SKM-1 treated with dmso at 0.1 percent for 144 hours (cell line): ENCODE results near the gene HS6ST2.

ENCODE experiments used
- DNase-seq: peaks from one replicate; lab custom pipeline; 2025; ENCODE audit not compliant: unreplicated experiment; lab: John Stamatoyannopoulos, UW

Gene HS6ST2

DNA sequence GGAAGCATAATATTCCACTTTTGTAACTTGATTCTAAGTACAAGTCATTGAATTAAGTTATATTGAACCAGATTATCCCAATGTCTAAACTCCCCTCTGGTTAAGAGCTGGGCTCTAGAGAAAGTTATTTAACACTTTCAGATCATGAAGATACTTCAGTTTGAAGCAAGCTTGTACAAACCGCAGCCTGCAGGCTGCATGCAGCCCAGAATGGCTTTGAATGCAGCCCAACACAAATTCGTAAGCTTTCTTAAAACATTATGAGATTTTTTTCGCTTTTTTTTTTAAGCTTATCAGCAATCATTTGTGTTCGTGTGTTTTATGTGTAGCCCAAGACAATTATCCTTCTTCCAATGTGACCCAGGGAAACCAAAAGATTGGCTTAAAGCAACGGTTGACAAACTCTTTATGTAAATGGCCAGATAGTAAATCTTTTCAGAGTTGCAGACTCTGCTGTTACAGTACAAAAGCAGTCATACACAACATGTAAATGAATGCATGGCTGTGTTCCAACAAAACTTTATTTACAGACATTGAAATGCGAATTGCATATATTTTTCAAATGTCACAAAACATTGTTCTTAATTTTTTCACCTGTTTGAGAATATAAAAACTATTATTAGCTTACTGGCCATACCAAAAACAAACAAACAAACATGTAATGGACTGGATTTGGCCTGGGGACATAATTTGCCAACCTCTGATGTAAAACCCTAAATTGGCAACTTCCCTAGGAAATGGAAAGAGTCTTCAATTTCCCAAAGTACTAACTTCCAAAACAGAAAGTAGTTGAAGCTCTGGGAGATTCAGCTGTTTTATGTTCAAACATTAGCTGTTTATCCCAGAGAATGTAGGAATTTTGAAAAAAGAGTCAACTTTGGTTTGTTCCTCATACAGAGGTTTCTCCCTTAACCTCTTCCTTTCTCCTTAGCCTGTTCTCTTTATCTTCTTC, 268.5 kb downstream of the HS6ST2 start:
- no peak for DNase-seq

DNA sequence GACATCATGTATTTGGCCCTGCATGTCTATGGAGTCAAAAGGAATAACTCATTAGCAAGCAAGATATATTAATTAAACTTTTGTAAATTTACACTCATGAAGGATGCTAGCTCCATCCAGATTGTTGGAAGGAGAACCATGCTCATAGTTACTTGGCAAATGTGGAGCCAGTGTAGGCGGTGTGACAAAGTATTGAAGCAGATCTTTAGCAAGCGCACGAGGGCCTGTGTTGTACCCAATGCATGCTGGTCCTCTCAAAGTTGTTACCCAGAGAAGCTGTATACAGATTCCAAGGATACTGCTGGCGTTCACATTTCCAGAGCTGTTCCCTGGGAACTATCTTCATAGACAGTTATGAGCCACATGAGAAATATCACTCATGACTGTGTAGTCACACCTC, 273.2 kb downstream of the HS6ST2 start:
- DNase-seq, result no peak

DNA sequence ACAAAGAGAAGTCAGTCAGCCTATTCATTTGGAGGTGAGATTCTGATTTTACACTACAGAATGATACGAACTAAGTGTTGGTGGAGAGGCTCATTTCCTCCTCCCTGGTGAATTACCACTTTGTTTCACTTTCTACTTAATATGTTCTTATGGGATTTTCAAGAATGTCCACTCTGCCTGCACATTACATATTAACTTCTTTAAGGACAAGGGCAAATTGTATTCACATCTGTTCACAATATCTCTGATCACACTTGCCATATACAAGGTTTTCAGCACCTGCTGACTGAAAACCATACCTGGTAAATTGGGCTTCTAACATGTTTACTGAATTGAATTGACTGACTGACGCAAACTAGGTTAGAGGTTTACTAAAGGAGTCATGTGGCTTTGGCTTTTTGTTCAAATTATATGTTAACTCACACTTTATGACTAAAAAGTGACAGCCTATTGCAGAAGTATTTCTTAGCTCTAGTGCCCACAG, 281.2 kb downstream of the HS6ST2 start:
- no peak for DNase-seq

DNA sequence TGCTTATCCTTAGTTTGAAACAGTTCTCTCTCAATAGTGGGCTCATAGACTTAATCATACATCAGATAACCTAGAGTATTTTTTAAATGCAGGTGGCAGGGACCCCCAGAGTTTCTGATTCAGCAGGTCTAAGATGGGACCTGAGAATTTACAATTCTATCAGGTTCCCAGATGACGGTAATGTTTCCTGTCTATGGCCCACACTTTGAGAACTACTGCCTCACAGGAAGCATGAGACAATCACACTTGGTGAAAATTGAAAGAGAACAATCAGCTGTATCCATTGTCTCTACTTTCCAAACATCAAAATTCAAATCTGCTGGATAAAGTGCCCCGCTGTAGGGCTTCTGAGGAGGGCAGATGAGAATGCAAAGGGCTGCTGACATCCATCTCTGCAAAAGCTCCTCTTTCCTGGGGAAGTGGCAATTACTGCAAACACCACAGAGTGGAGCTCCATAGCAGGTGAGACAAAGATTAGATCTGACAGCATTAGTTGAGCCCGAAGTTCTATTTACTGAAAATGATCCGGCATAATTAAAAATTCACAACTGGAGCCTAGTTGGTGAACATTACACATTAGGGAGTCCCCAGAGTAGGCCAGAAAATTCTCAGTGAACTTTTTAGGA, 281.8 kb downstream of the HS6ST2 start:
- no peak for DNase-seq

DNA sequence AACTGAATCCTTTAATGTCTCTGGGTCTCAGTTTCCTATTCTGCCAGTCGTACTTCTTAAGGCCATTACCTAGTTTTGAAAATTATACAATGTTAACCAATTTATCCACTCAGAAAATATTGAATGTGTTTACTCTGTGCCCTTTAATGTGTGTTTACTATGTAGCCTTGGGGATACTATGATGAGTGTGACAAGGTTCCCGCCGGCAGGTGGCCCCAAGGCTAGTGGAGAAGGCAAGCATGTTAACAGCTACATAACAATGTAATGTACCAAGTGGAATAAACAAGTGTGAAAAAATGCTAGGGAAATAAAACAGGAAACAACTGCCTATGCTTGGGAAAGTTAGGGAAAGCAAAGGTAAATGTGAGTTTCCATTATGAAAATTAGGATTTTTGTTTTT, 282.3 kb downstream of the HS6ST2 start:
- DNase-seq, result no peak

DNA sequence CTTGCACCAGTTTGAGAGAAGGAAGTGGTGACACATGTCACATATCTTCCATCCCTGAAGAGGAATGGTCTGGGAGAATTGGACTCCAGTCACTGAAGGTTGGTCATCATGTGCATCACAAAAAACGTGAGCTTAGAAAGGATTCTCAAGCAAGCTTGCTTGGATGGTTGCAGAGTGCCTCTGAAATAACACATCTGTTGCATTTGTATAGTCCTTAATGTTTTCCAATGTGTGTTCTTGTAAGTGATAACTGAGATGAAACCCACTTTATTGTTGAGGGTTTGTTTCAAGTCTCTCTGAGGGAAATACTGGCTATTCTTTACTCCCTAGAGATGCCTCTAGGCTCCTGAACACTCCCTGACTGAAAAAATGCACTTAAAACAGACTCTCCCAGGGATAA, 285.1 kb downstream of the HS6ST2 start:
- DNase-seq, result no peak

DNA sequence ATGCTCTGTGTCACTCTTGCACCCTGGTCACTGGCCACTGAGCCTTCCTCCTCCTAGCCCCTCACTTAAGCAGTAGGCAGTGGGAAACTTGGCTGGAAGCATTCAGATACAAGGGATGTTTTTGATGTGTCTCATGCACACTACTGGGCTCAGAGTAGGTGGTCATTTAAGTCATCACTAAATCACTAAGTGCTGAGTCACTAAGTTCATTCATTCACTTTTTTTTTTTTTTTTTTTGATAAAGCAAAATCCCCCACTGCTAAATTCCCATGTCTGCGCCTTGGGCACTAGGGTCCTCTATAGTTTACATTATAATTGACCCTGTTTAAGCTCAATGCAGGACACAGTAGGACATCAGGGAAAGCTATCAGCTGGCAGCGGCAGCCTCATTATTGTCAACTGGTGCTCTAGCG, 287.2 kb downstream of the HS6ST2 start:
- no peak for DNase-seq

DNA sequence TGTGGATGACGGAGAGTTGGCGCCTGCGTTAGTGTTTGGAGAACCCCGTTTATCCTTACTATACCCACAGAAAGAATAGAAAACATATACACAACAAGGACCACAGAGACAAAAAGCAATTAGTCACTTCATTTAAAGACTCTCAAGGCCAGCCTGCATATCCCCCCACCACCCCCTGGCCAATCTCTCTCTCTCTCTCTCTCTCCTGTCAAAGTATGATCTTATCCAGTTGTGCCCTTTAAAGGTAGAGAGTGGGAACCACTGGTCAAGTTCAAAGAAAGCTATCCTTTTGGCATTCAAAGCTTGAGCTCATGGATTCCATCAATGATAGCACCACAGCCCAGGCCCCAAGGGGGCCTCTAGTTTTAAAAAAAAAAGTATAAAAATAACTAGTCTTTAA, 289.3 kb downstream of the HS6ST2 start:
- DNase-seq, result no peak

DNA sequence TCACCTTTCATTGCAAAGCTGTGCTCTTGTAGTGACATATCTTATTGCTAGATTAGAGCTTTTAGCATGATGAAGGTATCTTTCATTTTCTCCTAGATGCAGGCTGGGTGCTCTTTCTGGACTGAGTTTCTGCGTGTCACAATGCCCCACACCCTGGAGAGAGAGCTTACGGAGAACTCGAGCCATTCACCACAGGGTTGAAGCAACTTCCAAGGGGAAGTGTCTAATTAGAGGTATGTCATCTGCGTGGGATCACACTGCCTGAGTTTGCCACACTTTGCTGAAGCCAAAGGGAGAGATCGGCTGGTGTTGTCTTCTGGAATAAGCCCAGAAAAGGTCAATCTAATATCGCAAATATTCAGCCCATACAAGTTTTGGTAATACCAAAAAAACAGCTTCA, 290.3 kb downstream of the HS6ST2 start:
- no peak for DNase-seq

DNA sequence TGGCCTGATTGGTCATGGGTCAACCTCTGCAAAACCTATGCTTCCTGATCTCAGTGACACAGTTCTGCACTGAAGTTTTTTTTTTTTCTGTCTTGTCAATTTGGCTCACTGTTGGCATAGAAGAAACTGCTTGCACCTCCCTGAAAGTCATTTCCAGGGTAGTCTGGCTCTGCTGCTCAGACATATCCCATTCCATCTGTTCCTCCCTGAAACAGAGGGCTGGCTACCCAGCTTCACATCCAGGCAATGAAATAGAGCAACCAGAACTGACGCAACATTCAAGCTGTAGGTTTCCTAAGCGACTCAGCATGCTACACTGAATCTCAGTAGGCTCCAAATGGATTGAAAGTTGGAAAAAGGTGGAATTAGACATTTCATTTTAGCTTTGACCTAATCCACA, 292.8 kb downstream of the HS6ST2 start:
- DNase-seq, result no peak

DNA sequence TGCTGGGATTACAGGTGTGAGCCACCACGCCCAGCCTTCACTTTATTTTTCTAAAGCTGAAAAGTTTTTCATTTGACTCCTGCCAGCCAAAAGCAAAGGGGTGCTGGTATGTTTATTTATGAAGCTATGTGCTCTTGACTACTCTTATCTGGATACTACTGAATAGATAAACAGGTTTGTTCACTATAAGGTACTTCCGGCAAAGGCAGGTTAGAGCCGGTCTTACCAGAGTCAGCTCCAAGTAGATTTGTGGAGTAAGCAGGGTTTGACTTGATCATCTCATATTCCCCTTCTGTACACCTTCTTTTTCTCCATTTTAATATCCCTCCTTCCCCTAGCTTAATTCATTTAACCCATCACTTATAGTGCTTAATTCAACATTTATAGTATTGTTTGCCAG, 294.2 kb downstream of the HS6ST2 start:
- DNase-seq, result no peak

DNA sequence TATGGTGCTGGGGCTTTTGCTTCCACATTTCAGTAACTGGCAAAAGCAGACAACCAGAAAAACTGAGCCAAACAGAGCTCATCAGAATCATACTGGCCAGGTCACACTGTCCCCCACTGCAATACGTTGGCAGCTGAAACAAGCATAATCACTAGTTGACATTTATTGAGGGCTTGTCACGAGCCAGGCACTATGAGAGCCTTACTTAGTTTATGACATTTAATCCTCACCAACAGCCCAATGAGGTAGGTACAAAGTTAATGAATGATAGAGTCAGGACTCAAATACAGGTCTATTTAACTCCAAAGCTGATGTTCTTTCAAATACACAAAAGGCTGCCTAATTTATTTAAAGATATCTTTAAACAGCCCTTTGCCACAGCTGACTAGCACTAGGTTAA, 295.6 kb downstream of the HS6ST2 start:
- no peak for DNase-seq

DNA sequence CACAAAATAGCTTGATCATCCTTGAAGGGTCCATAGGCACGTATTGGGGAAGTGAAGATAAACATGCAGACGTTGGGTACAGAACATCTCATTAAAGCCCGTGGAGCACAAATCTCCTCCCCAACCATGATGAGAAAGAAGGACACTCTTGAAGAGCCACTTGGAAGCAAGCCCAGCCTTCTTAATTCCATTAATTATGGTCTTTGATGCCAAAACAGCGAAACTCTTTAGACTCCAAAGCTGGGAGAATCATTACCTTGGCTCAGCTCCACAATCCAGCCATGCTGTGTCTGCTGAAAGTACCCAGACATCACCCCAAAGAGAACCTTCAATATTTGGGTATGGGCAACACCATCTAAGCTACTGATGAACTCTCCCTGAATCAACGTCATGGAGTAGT, 300.6 kb downstream of the HS6ST2 start:
- no peak for DNase-seq

DNA sequence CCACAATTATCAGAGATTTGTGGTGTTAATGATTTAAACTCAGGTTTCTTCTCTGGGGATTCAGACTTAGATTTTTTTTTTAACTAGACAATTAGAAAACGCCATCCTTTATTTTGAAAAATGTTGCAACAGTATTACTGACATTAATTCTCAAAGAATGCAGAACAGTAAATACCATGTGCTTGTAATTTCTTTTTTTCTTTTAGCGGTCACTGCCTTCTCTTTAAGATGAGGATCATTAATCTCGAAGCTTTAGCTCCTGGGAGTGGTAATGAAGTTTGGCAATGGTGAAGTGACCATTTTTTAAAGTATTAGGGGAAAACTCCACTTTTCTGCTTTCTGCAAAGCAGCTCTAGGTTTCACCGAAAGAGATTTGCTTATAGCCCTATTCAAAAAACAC, 305.6 kb downstream of the HS6ST2 start:
- no peak for DNase-seq

DNA sequence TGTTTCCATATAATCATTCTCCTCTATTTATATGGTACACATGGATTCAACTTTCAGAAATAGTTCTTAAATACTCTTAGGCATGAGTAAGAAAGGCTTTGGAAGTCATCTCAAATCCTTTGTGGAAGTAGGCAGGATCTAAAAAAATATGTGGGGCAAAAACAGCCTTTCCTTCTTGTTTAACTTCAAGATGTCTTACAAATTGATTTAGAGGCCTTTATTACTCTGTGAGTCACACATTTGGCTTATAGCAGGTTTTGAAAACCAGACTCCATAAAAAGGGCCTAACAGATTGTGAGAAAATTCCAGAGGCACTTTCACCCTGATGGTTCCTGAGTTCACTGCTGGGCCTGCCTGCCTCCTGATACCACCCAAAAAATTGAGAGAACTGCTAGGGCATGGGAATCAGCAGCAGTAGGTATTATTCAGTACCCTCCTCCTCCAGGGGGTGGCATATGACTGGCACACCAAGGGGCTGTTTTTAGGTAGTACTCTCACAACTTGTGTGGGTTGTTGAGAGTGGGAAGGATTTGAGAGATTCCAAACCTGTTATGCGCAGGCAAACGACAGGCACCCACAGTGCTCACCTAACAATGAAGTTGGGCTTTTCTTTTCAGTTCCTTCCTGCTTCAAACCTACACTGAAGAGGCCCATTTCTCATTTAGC, 306.9 kb downstream of the HS6ST2 start:
- no peak for DNase-seq

DNA sequence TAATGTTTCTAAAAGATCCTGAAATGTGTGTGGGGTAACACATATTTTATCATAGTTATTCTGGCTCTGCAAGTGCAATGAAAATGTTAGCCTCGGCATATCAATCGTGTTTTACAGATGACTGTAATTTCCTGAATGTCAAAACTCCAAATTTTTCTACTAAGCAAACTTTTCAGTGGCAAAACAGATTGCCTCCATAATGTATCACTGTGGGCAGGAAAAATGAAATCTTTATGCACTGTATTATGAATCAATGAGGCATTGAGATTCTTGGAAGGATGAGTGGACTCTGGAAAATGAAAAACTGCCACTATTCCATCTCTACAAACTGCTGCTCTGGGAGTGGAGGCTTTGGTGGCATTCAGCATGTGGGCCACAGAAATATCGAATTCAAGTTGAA, 309.5 kb downstream of the HS6ST2 start:
- DNase-seq, result no peak

DNA sequence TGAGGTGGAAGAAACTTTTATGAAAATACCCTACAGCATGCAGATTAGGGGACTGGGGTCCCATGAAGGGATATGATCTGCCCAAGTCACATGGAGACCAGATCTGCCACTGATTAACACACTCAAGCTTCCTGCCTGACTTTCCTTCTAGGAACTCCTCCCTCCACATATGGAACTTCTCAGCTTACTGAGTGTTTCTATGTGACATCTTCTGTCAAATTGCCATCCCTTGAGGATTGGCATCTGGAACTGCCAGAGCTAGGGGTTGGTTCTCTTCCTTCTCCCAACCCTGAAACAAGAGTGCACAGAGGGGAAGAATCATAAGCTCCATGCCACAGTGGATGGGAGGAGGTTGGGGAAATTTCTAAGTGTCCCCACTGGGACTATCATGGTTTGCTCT, 319.0 kb downstream of the HS6ST2 start:
- no peak for DNase-seq

DNA sequence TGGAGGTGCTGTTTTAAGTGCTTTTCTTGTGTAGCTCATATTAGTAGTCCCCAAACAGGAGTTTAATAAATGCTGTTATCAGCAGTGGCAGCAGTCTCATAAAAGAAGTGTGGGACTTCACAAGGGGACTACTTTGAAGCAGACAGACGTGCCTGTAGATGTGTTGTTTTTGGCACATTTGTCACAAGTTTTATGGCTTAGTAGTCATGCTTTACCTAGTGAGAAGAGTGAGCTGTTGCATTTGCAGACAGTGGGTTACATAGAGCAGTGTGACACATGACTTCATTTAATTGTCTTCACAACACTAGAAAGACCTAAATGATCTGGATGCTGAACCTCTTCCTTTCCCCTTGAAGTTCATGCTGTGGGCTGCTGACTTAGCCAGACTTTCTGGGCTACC, 320.1 kb downstream of the HS6ST2 start:
- DNase-seq, result no peak

DNA sequence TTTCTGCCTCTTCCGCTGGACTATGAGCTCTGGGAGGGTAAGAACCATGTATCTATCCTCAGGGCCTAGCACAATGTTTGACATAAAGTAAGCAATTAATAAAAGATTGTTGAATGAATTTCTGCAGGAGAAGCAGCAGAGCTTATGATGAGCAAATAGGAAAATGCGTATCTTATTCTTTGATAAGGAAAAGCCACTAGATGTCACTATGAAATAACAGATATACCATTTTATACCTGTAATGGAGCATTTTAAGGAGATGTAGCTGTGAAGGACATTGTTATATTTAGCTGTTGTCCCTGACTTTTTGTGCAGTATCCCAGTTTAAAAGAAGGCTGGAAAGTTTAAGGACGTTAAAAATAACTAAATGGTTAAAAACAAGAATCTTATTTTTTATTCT, 322.3 kb downstream of the HS6ST2 start:
- DNase-seq, result no peak

DNA sequence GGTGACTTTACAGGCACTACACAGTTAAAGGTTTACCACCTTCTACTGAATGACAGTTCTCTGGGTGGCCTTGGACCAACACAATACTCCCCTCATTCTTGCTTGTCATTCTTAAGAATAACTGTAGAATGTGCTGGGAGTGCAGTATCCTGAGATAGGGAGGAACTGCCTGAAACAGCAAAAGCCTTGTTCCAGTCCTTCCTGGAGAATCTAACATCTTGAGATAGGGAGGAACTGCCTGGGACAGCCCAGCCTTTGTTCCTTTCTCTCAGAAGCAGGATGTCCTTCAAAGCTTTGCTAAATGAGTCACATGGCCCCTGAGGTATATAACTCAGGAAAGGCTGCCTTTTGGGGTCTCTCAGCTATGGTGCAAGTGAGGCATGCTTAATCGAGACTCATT, 323.9 kb downstream of the HS6ST2 start:
- no peak for DNase-seq

DNA sequence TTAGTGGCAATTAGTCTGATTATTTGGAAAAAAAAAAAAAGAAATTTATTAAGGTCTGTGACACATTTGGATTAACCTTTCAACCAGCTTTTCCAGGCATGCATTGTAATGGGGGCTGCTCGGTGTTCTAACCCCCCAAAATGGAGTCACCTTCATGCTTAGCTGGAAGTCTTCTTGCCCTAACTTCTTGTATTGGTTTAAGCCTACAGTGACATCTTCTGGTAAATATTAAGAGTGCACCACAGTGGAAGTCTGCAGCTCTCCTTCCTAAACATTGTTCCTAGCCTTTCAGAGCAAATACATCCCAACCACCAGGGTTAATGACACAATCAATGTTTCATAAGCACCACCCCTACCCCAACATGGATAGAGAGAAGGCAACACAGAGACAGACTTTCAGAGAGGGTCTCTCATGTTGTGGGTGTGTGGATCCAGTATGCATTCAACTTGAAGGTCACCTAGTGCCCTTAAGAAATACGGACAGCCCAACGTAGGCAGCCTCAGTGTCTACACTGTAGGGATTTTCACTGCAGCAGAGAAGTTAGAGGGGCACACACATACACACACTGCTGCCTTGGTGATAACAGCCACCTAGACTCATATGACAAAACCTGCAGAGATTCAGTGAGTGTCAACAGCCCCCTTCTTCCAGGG, 326.7 kb downstream of the HS6ST2 start:
- DNase-seq, result no peak
